Retina (tissue), 1 donor: ENCODE data around the gene ADGRF3.
"Not testable (repeated sequence)": the region's sequence is repeated elsewhere in the genome, so short reads cannot be mapped to it uniquely, and the experiment has no call there.

Source experiments
- DNase-seq: peaks from one replicate; pipeline ENCODE4 v3.0.0-alpha.2; 2016

Gene ADGRF3, protein sequence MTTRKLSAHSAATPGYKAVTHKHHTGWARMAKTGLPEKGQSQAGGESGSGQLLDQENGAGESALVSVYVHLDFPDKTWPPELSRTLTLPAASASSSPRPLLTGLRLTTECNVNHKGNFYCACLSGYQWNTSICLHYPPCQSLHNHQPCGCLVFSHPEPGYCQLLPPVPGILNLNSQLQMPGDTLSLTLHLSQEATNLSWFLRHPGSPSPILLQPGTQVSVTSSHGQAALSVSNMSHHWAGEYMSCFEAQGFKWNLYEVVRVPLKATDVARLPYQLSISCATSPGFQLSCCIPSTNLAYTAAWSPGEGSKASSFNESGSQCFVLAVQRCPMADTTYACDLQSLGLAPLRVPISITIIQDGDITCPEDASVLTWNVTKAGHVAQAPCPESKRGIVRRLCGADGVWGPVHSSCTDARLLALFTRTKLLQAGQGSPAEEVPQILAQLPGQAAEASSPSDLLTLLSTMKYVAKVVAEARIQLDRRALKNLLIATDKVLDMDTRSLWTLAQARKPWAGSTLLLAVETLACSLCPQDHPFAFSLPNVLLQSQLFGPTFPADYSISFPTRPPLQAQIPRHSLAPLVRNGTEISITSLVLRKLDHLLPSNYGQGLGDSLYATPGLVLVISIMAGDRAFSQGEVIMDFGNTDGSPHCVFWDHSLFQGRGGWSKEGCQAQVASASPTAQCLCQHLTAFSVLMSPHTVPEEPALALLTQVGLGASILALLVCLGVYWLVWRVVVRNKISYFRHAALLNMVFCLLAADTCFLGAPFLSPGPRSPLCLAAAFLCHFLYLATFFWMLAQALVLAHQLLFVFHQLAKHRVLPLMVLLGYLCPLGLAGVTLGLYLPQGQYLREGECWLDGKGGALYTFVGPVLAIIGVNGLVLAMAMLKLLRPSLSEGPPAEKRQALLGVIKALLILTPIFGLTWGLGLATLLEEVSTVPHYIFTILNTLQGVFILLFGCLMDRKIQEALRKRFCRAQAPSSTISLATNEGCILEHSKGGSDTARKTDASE

DNA sequence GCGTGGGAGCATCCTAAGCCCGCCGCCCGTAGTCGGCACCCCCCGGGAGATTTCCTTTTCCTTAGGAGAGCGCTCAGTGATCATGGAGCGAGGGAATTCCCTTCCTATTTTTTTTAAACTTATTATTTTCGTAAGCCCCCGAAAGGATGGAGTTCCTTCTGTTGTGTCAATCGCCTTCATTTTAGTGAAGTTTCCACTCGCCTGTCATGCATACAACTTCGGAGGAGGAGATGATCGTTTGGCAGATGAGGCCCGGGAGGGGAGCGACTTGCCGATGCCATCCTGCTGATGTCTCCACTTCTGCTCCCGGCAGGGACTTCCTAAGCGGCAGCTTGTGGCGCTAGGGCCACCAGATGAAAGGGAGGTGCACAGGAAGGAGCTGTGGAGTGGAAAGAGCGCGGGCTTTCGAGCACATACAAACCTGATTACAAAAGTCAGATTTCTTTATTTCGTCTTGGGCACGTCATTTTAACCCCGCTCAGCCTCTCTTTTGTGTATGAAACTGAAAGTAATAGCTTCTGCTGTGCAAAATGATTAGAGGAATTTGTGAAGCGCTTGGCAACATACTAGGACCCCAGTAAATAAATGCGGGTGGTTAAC is at the start of gene ADGRF3:
TSS of gene ADGRF3 (minus strand) at position 336 of the 600 bp plus-strand sequence. CDS start 555 bp downstream, outside the sequence.
- DNase-seq: peak; percentile 82

DNA sequence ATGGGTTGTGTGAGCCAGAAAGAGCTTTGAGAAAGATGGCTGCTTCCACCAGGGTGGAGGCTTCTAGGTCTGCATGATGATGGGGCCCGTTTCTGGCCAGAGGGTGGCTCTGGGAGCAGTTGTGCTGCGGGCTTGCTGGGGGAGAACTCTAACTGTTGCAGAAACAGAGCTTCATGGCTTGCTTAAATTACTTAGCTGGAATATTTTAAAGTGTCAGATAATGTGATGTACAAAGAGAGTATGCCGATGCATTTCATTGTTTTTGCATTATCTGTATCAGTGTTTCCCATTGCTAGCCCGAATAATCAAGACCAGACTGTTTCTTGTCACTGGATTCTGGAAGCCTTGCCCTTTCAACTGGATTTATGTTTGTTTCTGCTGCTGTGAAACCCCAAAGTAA is 48.8 kb upstream of the ADGRF3 start:
- no peak for DNase-seq

DNA sequence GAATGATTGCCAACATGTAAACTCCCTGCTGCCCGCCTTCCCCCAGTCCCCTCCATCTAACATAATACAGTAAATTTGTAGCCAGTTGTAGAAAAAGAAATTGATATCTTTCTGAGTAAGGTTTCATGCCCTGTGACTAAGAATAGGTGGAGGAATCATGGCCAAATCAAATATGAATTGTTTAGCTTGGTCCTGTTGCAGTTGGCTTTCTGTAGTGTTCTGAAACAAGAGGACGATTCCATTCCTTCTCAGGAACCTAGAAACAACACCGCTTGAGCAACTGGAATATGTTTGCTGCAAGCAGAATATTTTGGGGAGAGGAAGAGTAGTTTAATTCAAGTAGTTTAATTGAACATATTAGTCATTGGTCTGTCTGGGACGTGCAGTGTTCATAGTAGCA is 48.1 kb upstream of the ADGRF3 start:
- no peak for DNase-seq

DNA sequence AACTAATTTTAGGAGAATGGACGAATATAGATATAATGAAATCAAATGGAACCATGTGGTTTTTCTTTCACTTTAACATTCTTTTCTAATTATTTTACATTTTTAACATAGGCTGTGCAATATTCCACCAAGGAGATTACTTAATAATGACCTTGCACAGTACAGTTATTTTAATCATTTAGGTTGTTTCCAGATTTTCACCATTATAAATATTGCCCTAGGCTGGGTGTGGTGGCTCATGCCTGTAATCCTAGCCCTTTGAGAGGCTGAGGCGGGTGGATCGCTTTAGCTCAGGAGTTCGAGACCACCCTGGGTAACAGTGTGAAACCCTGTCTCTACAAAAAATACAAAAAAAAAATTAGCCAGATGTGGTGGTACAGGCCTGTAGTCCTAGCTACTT is 40.6 kb upstream of the ADGRF3 start:
- DNase-seq: no peak

DNA sequence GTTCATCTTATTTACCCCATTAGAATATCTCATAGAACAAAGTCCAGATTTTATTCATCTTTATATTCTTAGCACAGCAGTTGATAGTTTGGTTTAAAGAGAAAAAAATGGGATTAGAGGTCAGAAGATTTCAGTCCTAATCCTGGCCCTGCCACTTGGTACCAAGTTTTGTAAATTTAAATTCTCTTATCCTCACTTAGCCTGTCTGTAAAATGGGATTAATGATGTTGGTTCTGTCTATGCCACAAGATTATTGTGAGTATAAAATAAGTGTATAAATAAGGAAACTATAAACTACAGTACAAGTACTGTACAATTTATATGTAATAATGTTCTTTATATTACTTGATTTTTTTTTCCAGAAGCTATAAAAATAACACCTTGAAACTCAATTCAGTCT is 38.0 kb upstream of the ADGRF3 start:
- DNase-seq: no peak

DNA sequence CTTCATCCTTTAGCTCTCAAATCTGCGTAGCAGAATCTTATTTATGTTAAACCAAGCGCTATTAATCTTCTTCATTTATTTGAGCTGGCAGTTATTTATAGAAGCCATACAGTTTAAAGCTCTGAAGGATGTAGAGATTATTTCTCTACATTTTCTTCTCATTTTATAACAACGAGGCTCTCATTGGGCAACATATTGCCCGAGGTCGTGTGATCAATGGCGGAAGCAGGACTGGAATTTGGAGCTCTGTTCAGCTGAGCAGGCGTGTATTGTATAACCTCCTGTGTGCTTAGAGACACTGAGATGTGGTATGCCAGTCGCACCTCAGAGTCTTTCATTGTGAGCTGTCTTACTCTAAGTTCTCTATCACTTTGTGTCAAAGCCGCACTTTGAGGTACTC is 37.6 kb upstream of the ADGRF3 start:
- no peak for DNase-seq

DNA sequence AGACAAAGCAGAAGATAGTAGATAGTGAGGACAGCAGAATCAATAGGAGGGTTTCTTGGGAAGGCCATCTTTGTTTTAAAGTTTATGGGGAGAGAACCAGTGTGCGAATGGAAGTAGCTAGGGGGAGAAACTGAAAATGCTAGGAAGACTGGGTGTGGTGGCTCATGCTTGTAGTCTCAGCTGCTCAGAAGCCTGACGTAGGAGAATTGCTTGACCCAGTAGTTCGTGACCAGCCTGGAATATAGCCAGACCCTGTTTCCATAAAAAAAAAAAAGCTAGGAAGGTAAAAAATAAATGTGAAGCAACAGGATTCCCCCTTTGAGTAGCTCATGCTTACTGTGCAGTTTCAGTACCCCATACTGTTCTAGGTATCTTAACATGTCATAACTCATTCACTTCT is 36.0 kb upstream of the ADGRF3 start:
- DNase-seq: no peak

DNA sequence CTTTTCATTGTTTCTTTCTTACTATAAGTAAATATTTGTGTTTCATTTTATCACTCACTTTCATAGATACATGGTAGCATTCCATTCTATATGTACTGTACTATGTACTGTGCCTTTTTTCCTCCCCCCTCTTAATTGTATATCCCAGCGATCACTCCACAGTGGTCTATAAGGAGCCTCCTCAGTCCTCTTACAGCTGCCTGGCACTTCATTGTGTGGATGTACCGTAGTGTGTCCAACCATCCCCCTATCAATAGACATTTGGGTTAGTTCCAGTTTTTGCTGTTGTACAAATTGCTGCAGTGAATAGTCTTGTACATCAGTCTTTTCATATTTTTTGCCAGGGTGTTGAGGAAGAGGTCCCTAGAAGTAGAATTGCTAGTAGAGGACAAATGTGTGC is 33.7 kb upstream of the ADGRF3 start:
- DNase-seq: no peak

DNA sequence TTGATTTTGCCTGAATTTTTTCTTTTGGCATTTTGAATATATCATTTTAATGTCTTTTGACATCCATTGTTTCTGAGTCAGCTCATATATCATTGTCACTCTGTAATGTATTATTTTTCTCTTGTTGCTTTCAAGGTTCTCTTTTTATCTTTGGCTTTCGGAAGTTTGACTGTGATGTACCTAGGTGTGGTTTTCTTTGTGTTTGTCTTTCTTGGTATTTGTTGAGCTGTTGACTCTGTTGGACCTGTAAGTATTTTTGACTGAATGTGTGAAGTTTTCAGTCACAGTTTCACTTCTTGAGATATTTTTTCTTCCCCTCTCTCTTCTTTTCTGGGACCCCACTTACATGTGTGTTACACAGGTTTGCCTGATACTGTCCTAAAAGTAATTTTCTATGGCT is 30.2 kb upstream of the ADGRF3 start:
- no peak for DNase-seq

DNA sequence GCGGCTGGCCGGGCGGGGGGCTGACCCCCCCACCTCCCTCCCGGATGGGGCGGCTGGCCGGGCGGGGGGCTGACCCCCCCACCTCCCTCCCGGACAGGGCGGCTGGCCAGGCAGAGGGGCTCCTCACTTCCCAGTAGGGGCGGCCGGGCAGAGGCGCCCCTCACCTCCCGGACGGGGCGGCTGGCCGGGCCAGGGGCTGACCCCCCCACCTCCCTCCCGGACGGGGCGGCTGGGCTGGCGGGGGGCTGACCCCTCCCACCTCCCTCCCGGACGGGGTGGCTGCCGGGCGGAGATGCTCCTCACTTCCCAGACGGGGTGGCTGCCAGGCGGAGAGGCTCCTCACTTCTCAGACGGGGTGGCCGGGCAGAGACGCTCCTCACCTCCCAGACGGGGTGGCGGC is 24.3 kb upstream of the ADGRF3 start:
- not testable (repeated sequence) for DNase-seq

DNA sequence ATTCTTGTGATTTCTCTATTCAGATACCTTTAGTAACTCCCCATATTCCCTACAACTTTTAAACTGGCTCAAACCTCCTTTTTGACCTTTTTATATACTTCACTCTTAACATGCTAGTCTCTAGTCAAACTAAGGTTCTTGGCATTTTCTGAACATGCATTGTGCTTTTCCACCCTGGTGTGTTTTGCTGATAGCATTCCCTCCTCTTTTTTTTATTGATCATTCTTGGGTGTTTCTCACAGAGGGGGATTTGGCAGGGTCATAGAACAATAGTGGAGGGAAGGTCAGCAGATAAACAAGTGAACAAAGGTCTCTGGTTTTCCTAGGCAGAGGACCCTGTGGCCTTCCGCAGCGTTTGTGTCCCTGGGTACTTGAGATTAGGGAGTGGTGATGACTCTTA is 23.1 kb upstream of the ADGRF3 start:
- DNase-seq: peak; percentile 6

DNA sequence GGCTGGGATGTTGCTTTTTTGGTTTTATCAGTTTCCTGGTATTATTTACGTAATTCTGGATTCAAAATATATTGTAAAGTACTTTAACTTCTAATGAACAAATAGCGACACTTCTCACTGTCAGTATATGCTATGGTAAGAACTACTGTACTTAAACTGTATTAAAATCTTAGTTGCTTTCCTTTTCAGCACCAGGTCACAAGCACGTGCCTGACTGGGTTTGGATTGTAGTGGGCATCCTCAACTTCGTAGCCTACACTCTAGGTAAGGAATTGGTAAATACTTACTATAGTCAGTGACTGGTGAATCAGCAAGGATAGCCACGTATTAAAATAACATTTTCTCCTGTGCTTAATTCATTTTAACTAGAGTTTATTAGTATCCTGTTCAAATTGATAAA is 20.4 kb upstream of the ADGRF3 start:
- no peak for DNase-seq

DNA sequence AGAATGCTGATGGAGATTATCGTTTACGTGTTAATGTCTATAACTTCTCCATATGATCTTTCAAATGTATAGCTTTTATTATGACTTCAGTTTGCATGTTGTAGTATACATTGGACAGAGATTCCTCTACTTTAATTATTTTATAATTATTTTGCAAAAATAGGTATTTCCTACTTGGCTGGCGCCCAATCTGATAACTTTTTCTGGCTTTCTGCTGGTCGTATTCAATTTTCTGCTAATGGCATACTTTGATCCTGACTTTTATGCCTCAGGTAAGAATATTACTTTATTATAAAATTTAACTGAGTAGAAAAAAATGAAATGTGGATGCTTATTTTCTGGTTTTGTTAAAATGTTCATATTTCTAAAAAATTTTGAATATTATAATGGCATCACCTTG is 18.1 kb upstream of the ADGRF3 start:
- no peak for DNase-seq

DNA sequence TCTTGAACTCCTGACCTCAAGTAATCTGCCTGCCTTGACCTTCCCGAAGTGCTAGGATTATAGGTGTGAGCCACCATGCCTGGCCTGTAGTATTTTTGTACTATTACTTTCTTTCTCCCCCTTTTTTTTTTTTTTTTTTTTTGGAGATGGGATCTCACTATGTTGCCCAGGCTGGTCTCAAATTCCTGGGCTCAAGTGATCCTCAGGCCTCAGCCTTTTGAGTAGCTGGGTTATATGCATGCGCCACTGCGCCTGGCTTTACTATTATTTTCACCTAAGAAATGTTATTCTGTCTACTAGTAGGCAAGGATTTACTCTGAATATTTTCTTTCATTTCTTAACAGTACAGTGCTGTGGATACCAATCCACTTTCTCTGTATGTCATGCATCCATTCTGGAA is 17.4 kb upstream of the ADGRF3 start:
- DNase-seq: no peak

DNA sequence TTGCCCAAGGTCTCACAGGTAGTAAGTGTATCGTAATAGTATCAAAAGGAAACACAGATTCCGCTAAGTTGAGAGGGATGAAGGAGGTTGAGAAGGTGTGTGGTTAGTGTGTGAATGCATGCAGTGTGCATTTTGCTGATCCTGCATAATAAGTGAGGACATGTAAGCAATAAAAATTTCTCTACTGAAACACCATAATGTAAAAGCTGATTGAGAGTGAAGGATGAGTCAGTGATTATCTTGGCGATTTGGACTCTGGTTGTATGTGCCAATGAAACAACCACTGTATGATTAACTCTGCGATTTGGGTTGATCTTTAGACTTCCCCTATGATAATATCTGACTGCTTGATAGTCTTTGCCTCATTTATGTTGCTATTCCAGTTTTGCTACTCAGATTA is 16.7 kb upstream of the ADGRF3 start:
- no peak for DNase-seq

DNA sequence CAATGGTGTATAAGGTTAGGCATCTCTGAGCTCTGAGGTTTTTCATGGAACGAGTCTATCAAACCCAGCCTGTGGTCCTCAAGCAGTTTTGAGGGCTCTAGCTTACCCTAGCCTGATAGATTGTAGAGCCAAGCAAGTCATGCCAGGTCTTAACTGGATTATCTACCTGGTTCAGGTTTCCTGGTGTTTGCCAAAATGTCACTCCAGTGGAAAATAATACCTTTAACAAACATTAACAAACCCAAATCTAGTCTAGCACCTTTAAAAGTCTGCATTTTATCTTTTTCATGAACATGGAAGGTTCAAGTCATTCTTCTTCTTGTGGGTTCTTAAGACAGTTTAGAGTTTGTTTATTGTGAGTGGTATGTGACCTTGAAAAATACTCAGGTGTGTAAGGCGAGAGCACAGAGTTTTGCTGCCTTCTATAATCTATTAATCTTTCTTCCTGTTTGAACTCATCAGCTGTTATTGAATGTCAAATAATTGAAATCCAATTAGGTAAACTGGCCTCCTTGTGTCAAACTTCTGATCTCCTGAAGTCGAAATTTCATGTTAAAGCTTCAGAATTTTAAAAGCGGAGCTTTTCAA is 13.4 kb upstream of the ADGRF3 start:
- DNase-seq: no peak

DNA sequence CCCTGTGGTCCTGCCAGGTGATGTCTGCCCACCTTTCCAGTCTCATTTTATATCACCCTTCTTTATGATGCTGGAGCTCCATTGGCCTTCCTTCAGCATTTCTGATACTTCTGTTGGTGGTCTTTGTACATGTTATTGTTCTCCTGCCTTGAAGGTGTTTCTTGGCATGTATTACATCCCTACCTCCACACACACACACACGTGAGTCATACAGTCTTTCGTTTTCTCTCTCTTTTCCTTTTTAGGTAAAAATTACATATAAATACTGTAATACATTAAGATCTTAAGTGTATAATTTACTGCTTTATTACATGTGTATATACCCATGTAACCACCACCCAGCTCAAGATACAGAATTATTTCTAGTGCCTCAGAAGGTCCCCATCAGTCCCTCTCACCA is 10.2 kb upstream of the ADGRF3 start:
- DNase-seq: no peak

DNA sequence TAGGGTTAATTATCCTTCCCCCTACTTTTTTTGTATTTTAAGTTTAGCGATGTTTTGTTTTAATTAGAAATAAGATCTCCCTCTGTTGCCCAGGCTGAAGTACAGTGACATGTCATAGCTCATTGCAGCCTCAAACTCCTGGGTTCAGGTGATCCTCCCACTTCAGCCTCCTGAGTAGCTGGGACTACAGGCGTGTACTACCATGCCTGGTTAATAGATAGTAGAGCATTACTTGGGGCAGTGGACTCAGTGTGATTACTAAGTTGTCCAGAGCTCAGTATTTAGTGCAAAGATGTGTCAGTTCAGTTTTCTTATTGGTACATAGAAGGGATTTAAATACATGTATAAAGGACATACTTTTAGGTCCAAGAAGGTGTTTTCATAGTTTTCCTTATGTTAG is 9.5 kb upstream of the ADGRF3 start:
- DNase-seq: no peak

DNA sequence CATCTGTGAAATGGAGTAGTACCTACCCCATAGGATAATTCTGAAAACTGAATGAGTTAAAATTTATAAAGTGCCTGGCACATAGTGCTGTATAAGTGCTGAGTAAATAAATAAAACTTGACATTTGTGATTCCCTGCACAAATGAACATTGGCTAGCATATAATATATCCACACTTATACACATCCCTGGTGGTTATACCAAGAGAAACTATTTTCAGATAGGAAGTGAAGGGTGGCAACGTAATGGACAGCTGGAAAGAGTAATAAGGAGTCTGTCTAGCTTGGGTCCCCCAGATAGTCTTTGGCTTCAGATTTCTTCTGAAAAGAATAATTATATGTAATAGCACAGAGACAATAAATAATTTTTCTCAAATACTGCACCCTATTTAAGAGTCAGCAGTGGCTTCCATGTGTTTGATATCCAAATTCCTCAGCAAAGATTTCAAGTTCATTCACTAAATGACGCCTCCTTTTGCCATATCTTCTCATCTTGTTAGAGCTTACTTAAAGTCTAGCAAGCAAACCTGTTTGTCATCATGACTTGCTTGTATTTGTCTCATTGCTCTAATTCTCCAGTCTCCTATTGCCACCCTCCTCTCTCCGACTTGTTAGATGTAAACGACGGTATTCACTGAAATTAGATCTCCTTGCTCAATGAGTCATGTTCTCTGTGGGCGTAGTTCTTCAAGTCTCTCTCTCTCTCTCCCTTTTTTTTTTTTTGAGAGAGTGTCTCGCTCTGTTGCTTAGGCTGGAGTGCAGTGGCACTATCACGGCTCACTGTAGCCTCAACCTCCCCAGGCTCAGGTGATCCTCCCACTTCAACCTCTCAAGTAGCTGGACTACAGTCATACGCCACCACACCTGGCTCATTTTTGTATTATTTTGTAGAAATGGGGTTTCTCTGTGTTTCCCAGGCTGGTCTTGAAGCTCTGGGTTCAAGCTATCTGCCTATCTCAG is 8.7 kb upstream of the ADGRF3 start:
- DNase-seq: no peak

DNA sequence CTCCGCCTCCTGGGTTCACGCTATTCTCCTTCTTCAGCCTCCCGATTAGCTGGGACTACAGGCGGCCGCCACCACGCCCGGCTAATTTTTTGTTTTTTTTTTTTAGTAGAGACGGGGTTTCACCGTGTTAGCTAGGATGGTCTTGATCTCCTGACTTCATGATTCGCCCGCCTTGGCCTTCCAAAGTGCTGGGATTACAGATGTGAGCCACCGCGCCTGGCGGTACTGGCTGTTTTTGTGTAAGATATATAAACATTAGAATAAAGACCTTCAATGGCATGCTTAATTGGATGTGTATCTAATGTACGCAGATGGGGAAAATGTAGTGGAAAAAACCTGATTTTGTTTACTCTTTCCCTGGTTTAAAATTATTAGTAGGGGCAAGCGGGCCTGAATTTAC is 7.9 kb upstream of the ADGRF3 start:
- DNase-seq: not testable (repeated sequence)

DNA sequence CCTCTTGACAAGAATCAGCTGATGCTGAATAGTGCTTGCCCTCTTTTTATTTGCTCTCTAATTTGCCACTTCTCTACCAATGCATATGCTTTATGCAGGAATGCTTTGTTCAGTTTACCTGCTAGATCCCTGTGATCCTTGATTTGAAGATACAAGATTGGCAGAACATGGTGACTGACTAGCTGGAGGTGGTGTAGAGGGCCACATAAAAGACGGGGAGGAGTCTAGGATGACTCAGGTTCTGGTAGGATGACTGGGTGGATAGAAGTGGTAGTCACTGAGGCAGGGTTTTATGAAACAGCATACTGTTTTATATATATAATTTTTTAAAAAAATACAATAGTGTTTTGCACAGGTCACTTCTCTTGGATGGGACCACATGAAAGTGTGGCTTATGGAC is 6.3 kb upstream of the ADGRF3 start:
- no peak for DNase-seq
